PC-3 (cell line): ENCODE results near the gene RGS7. TPM values are rescaled to one million over a fixed set of nuclear protein-coding genes. Genes with fewer than 3 reads are reported as not detected.
A peak's percentile ranks its signal among the peaks of the same experiment; 100 is the strongest.

Experiments
- ATAC-seq: fragments of 200-7000 bp; cut with Tn5 transposase; 2 replicates; pipeline ENCODE4 v1.9.1; 2020; ENCODE audit warnings: mild to moderate bottlenecking, moderate library complexity
- BruUV-seq: library from RNA; stranded (reverse); fragments of 400-500 nt; replicated peaks from 2 replicates; lab custom pipeline; 2021; lab: Mats Ljungman, UMichigan
- CTCF ChIA-PET: fragments of 300-600 bp; sonication (Branson Sonifier 250); formaldehyde crosslinking; loops from one replicate; lab custom pipeline; 2022; ENCODE audit warnings: antibody characterized with exemption; lab: Charles Lee
- POLR2A ChIA-PET: fragments of 300-600 bp; sonication (Branson Sonifier 250); formaldehyde crosslinking; loops from one replicate; lab custom pipeline; 2022; ENCODE audit warnings: antibody characterized with exemption; ENCODE audit not compliant: unreplicated experiment; lab: Charles Lee
- DNase-seq: peaks from one replicate; pipeline ENCODE4 v3.0.0-alpha.2; 2015
- H2AFZ ChIP-seq: fragments of 300-600 bp; sonication (generic); 2 replicates; pipeline ENCODE4 v1.6.0; 2016; ENCODE audit warnings: antibody characterized with exemption, low read length
- H3F3A ChIP-seq: fragments of 300-600 bp; sonication (generic); one replicate; pipeline ENCODE4 v1.6.0; 2017; ENCODE audit warnings: antibody characterized with exemption, low read length, control low read depth, mild to moderate bottlenecking; ENCODE audit not compliant: unreplicated experiment
- H3K27ac ChIP-seq: fragments of 300-600 bp; sonication (generic); 2 replicates; pipeline ENCODE4 v1.5.1; 2016; ENCODE audit warnings: mild to moderate bottlenecking, low read length
- H3K27me3 ChIP-seq: fragments of 300-600 bp; sonication (generic); 2 replicates; pipeline ENCODE4 v1.6.1; 2016; ENCODE audit warnings: low read length, mixed read lengths
- H3K36me3 ChIP-seq: fragments of 300-600 bp; sonication (generic); 2 replicates; pipeline ENCODE4 v1.6.1; 2016; ENCODE audit warnings: low read depth, mixed run types, low read length, mixed read lengths
- H3K4me1 ChIP-seq: fragments of 300-600 bp; sonication (generic); 2 replicates; pipeline ENCODE4 v1.5.1; 2016; ENCODE audit warnings: low read length; ENCODE audit not compliant: insufficient read depth
- H3K4me2 ChIP-seq: fragments of 300-600 bp; sonication (generic); 2 replicates; pipeline ENCODE4 v1.6.0; 2016; ENCODE audit warnings: low read length
- H3K4me3 ChIP-seq: fragments of 300-600 bp; sonication (generic); 2 replicates; pipeline ENCODE4 v1.5.1; 2016; ENCODE audit warnings: mild to moderate bottlenecking, low read length, mixed read lengths
- H3K79me2 ChIP-seq: fragments of 300-600 bp; sonication (generic); 2 replicates; pipeline ENCODE4 v1.6.1; 2017; ENCODE audit warnings: low read length, mixed read lengths
- H3K9ac ChIP-seq: fragments of 300-600 bp; sonication (generic); 2 replicates; pipeline ENCODE4 v1.6.0; 2016; ENCODE audit warnings: mild to moderate bottlenecking, low read length
- H3K9me2 ChIP-seq: fragments of 300-600 bp; sonication (generic); replicated peaks from 2 replicates; pipeline ENCODE4 v1.6.1; 2016; ENCODE audit warnings: mixed run types, low read length, mixed read lengths
- H3K9me3 ChIP-seq: fragments of 300-600 bp; sonication (generic); 2 replicates; pipeline ENCODE4 v1.6.1; 2016; ENCODE audit warnings: low read length, mixed read lengths
- H4K20me1 ChIP-seq: fragments of 300-600 bp; sonication (generic); 2 replicates; pipeline ENCODE4 v1.6.1; 2016; ENCODE audit warnings: low read length, mixed read lengths
- CTCF ChIP-seq: fragments of 300-600 bp; sonication (generic); conservative IDR thresholded peaks from 2 replicates; pipeline ENCODE4 v1.5.1; 2017; ENCODE audit warnings: antibody characterized with exemption, low read depth, mild to moderate bottlenecking, low read length
- EZH2 ChIP-seq: fragments of 300-600 bp; sonication (generic); IDR thresholded peaks from one replicate; pipeline ENCODE4 v1.6.1; 2017; ENCODE audit warnings: antibody characterized with exemption, mild to moderate bottlenecking, low read length; ENCODE audit not compliant: unreplicated experiment
- EZH2phosphoT487 ChIP-seq: fragments of 300-600 bp; sonication (generic); IDR thresholded peaks from 2 replicates; pipeline ENCODE4 v1.6.1; 2018; ENCODE audit warnings: mild to moderate bottlenecking, antibody characterized with exemption, low read length, borderline replicate concordance
- intact Hi-C: fragments of 100-400 bp; cut with micrococcal nuclease; formaldehyde crosslinking; loops from 2 replicates; pipeline ENCODE4 v1.9.0; 2023
- total RNA-seq: library from RNA; depleted of rRNA; stranded (reverse); fragments of >200 nt; gene quantifications from 2 replicates; pipeline ENCODE4 v1.2.3, GENCODE V29; 2014

Gene RGS7
- total RNA-seq, 1 experiment from 2014 or later = 0.15 TPM

DNA sequence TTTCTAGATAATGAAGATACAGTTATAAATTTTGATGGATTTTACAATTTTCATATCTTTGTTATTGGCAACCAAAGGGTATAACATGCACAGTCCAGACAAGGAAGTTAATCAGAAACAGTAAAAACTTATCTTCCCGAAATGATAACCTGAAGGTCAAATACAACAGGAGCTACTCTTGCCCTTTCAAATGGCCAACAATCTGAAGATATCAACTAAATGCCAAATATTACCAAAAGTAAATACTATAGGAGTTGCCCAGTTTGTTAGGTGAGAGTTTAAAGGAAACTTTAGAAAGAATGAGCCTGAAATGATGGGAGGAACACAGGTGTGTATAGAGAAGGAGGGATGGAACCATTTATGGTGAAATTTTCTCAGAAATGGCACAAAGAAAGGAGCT is 153.2 kb downstream of the RGS7 start:
- H3K79me2 ChIP-seq = no peaks in the 10 kb centered on the region
- TF ChIP-seq EZH2 (peak; percentile 1), EZH2phosphoT487 (no peak; the same call in 1 of the 2 replicates)
- BruUV-seq = no TSS peak
- H3K4me2 ChIP-seq = no peak overlapping the region
- H3K4me1 ChIP-seq = no peaks in the 10 kb centered on the region
- no peak overlapping the region for H2AFZ ChIP-seq
- H3K9ac ChIP-seq = no peak overlapping the region
- DNase-seq (no peak), ATAC-seq (no peak)
- H3F3A ChIP-seq = no peaks in the 10 kb centered on the region
- H3K9me3 ChIP-seq = no peaks in the 10 kb centered on the region
- 0 out of 2 replicates have a peak, but pooled peaks cover 3% of the 10 kb centered on the region for H4K20me1 ChIP-seq
- H3K27me3 ChIP-seq = peaks cover 98% of the 10 kb centered on the region
- no peak overlapping the region for H3K4me3 ChIP-seq
- CTCF ChIA-PET = no interaction called here
- intact Hi-C loops = no loop called here
- POLR2A ChIA-PET = no interaction called here
- no peak overlapping the region for H3K27ac ChIP-seq
- H3K36me3 ChIP-seq = no peaks in the 10 kb centered on the region
- no peaks in the 10 kb centered on the region for H3K9me2 ChIP-seq

DNA sequence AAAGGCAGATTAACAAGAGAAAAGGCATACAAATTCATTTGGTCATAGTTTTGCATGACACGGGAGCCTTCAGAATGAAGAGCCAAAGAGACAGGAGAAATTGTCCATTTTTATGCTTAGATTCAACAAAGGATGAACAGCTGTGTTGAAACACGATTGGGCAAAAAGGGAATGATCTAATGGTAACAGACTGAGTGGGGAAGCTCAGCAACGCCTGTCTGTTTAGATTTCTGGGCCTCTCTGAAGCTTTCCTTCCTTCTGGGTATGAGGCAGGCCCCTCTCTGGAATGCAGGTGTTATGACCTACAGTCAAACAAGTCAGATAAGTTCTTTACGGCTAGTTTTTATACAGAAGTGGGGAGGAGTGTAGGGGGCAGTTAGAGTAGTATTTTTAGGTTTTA is 154.6 kb downstream of the RGS7 start:
- no peak overlapping the region for H2AFZ ChIP-seq
- H3K79me2 ChIP-seq = no peaks in the 10 kb centered on the region
- no peak overlapping the region for H3K9ac ChIP-seq
- no peaks in the 10 kb centered on the region for H3K9me3 ChIP-seq
- no peaks in the 10 kb centered on the region for H3K9me2 ChIP-seq
- H3K27me3 ChIP-seq = peaks cover 96% of the 10 kb centered on the region
- no peaks in the 10 kb centered on the region for H3K36me3 ChIP-seq
- ATAC-seq (peak; percentile 31; the same call in 1 of the 2 replicates), DNase-seq (no peak)
- no peak overlapping the region for H3K4me3 ChIP-seq
- ChIA-PET POLR2A (no interaction called here), CTCF (no interaction called here)
- H3F3A ChIP-seq = no peaks in the 10 kb centered on the region
- TF ChIP-seq EZH2phosphoT487 = no peak
- TF ChIP-seq CTCF = no peak
- no peak for TF ChIP-seq EZH2
- H4K20me1 ChIP-seq = 0 out of 2 replicates have a peak, but pooled peaks cover 3% of the 10 kb centered on the region
- BruUV-seq = no TSS peak
- H3K27ac ChIP-seq = no peak overlapping the region
- intact Hi-C loops = no loop called here
- H3K4me2 ChIP-seq = no peak overlapping the region
- H3K4me1 ChIP-seq = no peaks in the 10 kb centered on the region

DNA sequence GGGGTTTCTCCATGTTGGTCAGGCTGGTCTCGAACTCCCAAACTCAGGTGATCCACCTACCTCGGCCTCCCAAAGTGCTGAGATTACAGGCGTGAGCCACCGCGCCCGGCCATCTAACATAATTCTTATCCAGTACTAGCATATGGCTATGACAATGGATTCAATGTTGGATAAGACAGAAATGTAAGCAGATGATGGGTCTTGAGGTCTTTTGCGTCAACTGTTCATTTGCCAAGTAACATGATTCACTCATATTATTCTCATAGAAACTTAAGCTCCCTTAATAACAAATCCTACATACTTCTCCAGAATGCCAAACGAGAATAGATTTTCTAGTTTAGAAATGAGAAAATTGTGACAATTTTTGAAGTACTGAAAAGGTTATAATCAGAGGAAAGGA is 170.3 kb downstream of the RGS7 start:
- Histone ChIP-seq H3K4me3 (no peak overlapping the region), H3K4me1 (no peaks in the 10 kb centered on the region), H3K27ac (no peak overlapping the region), H3F3A (no peaks in the 10 kb centered on the region), H3K9me3 (no peaks in the 10 kb centered on the region), H3K36me3 (no peaks in the 10 kb centered on the region), H3K4me2 (no peak overlapping the region), H2AFZ (no peak overlapping the region), H3K79me2 (no peaks in the 10 kb centered on the region), H3K9ac (no peak overlapping the region), H4K20me1 (no peaks in the 10 kb centered on the region), H3K27me3 (peaks cover 92% of the 10 kb centered on the region), H3K9me2 (no peaks in the 10 kb centered on the region)
- no peak for ATAC-seq
- DNase-seq = peak; percentile 49
- POLR2A ChIA-PET = interaction anchor here (0.7 kb wide), 1 partner anchor 153 kb away, joined by 3 read pairs; no protein-coding TSS in a partner anchor
- no TSS peak for BruUV-seq
- TF ChIP-seq CTCF (no peak), EZH2phosphoT487 (peak; percentile 25; the same call in 1 of the 2 replicates), EZH2 (no peak)
- intact Hi-C loops = loop anchor here (2.0 kb wide), 1 partner anchor 54 kb away; no protein-coding TSS in a partner anchor
- CTCF ChIA-PET = interaction anchor here (0.6 to 1.0 kb wide), 2 partner anchors 219 to 455 kb away, joined by 3 read pairs; no protein-coding TSS in a partner anchor
